ENCODE measurements around the gene IL22RA2.

The IL22RA2 gene

GRCh38 chr6:137122612-137123011, 50.8 kb downstream of the IL22RA2 start:
- Histone ChIP-seq H3K27me3 (ENCODE audit: control insufficient read depth, insufficient read depth, low read length) (no peaks in the 10 kb centered on the region), H3K27ac (ENCODE audit: low read depth, low read length) (no peak overlapping the region), H3K4me1 (ENCODE audit: control insufficient read depth, insufficient read depth, low read length) (no peaks in the 10 kb centered on the region), H3K36me3 (ENCODE audit: control insufficient read depth, insufficient read depth, low read length) (no peaks in the 10 kb centered on the region), H3K9ac (ENCODE audit: low read length) (no peak overlapping the region), H3K4me3 (ENCODE audit: low read depth, low read length) (no peak overlapping the region), H3K9me3 (ENCODE audit: control insufficient read depth, insufficient read depth, low read depth, low read length) (peaks cover 37% of the 10 kb centered on the region)

DNA sequence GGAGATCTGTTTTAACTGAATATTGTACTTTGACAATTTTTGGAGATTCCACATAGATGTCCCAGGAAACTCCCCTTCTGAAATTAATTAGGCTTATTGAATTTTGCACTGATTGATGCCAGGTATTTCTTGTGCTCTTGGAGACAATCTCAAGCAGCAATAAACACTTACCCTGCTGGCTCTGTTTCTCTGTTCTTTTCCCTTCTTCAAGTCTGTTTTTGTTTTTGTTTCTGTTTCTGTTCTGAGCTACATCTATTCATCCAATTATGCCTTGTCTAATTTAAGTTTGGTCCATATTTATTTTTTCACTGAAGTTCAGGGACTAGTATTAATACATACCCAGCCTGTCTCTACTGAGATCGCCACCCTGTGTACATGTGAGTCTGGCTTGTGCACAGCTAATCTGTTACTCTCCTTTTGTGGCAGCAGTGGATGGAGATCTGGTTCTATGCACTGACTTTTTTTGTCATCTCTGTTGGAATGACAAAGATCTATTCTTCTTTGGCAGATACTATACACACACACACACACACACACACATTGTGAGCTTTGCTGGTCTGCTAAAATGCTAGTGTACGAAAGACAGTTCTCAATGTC, 51.9 kb downstream of the IL22RA2 start:
- Histone ChIP-seq H3K4me3 (ENCODE audit: low read depth, low read length) (no peak overlapping the region), H3K27me3 (ENCODE audit: control insufficient read depth, insufficient read depth, low read length) (no peaks in the 10 kb centered on the region), H3K36me3 (ENCODE audit: control insufficient read depth, insufficient read depth, low read length) (no peaks in the 10 kb centered on the region), H3K4me1 (ENCODE audit: control insufficient read depth, insufficient read depth, low read length) (no peaks in the 10 kb centered on the region), H3K9ac (ENCODE audit: low read length) (no peak overlapping the region), H3K9me3 (ENCODE audit: control insufficient read depth, insufficient read depth, low read depth, low read length) (peaks cover 35% of the 10 kb centered on the region), H3K27ac (ENCODE audit: low read depth, low read length) (no peak overlapping the region)

DNA sequence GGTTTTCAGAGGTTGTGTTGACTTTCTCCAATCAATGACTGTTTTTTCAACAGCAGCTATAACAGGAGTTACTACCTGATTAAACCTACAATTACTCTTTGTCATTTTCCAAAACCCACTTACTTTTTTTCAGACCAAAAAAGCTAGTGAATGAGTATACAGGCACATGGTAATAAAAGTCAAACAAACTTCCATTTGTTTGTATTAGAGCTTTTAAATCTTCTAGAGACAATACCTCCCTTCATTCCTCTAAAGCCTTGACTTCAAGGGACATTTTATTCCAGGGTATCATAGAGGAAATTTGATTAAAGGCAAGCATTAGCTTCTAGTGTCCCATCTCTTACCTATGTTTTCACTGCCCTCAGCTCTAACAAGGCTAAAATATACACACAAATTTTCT, 52.7 kb downstream of the IL22RA2 start:
- H3K9me3 ChIP-seq (ENCODE audit: control insufficient read depth, insufficient read depth, low read depth, low read length), result peaks cover 35% of the 10 kb centered on the region

DNA sequence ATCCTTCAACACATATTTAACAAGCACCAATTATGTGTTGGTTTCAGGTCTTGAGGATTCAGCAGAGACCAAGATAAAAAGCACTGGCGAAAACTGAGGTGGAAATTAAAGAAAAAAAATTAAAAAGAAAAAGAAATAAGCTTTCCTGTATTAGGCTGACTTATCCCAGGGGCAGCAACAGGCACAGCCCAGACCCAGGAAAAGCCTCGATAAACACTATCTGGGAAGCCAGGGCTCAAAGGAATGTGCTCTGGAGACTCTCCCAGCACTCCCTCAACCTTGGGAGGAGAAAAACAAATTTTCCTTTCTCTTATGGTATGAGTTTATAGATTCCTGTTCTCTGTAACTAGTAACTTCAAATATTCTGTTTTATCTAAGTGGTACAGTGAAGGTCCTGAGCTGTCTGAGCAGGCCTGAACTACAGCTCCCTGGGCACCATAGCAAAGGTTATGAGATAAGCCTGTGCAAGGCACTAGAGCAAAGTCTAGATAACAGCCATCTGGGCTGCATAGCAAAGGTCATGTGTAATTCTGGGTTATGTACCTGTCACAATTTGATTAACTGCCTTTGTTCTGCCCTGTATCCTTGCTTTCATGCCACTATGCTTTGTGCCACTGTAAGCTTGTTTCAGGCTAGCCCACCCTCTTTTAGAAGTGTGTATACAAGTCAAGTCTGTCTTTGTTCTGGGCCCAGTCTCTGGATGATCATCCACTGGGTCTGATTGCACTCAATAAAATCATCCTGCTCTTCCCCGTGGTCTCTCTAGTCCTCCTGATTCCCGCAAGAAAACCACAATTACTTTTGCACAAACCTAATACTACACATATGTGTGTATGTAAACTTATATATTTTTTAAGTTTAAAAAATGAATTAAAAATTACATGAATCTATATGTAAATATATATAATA, 54.0 kb downstream of the IL22RA2 start:
- no peak overlapping the region for H3K4me3 ChIP-seq (ENCODE audit: low read depth, low read length)
- no peak overlapping the region for H3K9ac ChIP-seq (ENCODE audit: low read length)
- no peaks in the 10 kb centered on the region for H3K36me3 ChIP-seq (ENCODE audit: control insufficient read depth, insufficient read depth, low read length)
- H3K27ac ChIP-seq (ENCODE audit: low read depth, low read length), result no peak overlapping the region
- no peaks in the 10 kb centered on the region for H3K27me3 ChIP-seq (ENCODE audit: control insufficient read depth, insufficient read depth, low read length)
- peaks cover 34% of the 10 kb centered on the region for H3K9me3 ChIP-seq (ENCODE audit: control insufficient read depth, insufficient read depth, low read depth, low read length)
- H3K4me1 ChIP-seq (ENCODE audit: control insufficient read depth, insufficient read depth, low read length), result no peaks in the 10 kb centered on the region

More for the DNA sequence above, 52.7 kb downstream of the IL22RA2 start:
- H3K27me3 ChIP-seq (ENCODE audit: control insufficient read depth, insufficient read depth, low read length), result no peaks in the 10 kb centered on the region
- H3K36me3 ChIP-seq (ENCODE audit: control insufficient read depth, insufficient read depth, low read length), result no peaks in the 10 kb centered on the region
- no peaks in the 10 kb centered on the region for H3K4me1 ChIP-seq (ENCODE audit: control insufficient read depth, insufficient read depth, low read length)
- H3K9ac ChIP-seq (ENCODE audit: low read length), result no peak overlapping the region
- no peak overlapping the region for H3K4me3 ChIP-seq (ENCODE audit: low read depth, low read length)
- H3K27ac ChIP-seq (ENCODE audit: low read depth, low read length), result no peak overlapping the region

DNA sequence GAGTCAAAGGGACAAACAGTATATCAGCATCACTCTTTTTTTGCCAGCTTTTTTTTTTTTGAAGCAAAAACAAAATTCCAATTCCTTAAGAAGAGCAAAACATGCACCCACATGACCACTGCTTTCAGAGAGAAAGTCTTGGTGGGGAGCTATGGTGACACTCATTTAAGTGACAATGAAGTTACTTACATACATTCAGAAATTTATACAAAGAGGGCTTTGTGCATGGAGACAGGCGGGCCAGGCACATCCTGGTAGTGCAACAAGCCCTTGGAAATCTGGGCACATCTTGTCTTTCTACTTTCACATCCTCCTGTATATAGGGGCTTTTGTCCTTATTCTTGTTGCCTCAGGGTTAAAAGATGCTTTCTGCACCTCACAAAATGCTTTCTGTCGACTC, 55.9 kb downstream of the IL22RA2 start:
- no peaks in the 10 kb centered on the region for H3K36me3 ChIP-seq (ENCODE audit: control insufficient read depth, insufficient read depth, low read length)
- H3K27me3 ChIP-seq (ENCODE audit: control insufficient read depth, insufficient read depth, low read length), result no peaks in the 10 kb centered on the region
- no peak overlapping the region for H3K4me3 ChIP-seq (ENCODE audit: low read depth, low read length)
- no peaks in the 10 kb centered on the region for H3K4me1 ChIP-seq (ENCODE audit: control insufficient read depth, insufficient read depth, low read length)
- peaks cover 32% of the 10 kb centered on the region for H3K9me3 ChIP-seq (ENCODE audit: control insufficient read depth, insufficient read depth, low read depth, low read length)
- no peak overlapping the region for H3K27ac ChIP-seq (ENCODE audit: low read depth, low read length)
- H3K9ac ChIP-seq (ENCODE audit: low read length), result no peak overlapping the region

DNA sequence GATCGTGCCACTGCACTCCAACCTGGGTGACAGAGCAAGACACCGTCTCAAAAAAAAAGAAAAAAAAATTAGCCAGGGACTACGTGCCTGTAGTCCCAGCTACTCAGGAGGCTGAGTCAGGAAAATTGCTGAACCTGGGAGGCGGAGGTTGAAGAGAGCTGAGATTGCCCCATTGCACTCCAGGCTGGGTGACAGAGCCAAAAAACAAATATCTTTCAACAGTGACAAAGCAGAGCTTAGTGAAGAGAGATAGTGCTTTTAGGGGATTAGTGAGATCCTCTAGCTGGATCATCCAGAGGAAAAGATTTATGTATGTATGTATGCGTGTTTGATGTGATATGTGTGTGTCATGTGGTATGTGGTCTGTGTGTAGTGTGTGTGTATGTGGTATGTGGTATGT, 56.6 kb downstream of the IL22RA2 start:
- Histone ChIP-seq H3K27ac (ENCODE audit: low read depth, low read length) (no peak overlapping the region), H3K27me3 (ENCODE audit: control insufficient read depth, insufficient read depth, low read length) (no peaks in the 10 kb centered on the region), H3K4me3 (ENCODE audit: low read depth, low read length) (no peak overlapping the region), H3K4me1 (ENCODE audit: control insufficient read depth, insufficient read depth, low read length) (no peaks in the 10 kb centered on the region), H3K36me3 (ENCODE audit: control insufficient read depth, insufficient read depth, low read length) (no peaks in the 10 kb centered on the region), H3K9ac (ENCODE audit: low read length) (no peak overlapping the region), H3K9me3 (ENCODE audit: control insufficient read depth, insufficient read depth, low read depth, low read length) (peaks cover 32% of the 10 kb centered on the region)

GRCh38 chr6:137115658-137116057, 57.8 kb downstream of the IL22RA2 start:
- Histone ChIP-seq H3K27ac (ENCODE audit: low read depth, low read length) (no peak overlapping the region), H3K4me1 (ENCODE audit: control insufficient read depth, insufficient read depth, low read length) (no peaks in the 10 kb centered on the region), H3K27me3 (ENCODE audit: control insufficient read depth, insufficient read depth, low read length) (no peaks in the 10 kb centered on the region), H3K9ac (ENCODE audit: low read length) (no peak overlapping the region), H3K4me3 (ENCODE audit: low read depth, low read length) (no peak overlapping the region), H3K9me3 (ENCODE audit: control insufficient read depth, insufficient read depth, low read depth, low read length) (peaks cover 28% of the 10 kb centered on the region), H3K36me3 (ENCODE audit: control insufficient read depth, insufficient read depth, low read length) (no peaks in the 10 kb centered on the region)

GRCh38 chr6:137112067-137112355, 61.4 kb downstream of the IL22RA2 start:
- Histone ChIP-seq H3K9me3 (ENCODE audit: control insufficient read depth, insufficient read depth, low read depth, low read length) (peaks cover 25% of the 10 kb centered on the region), H3K4me1 (ENCODE audit: control insufficient read depth, insufficient read depth, low read length) (no peaks in the 10 kb centered on the region), H3K9ac (ENCODE audit: low read length) (no peak overlapping the region), H3K27me3 (ENCODE audit: control insufficient read depth, insufficient read depth, low read length) (no peaks in the 10 kb centered on the region), H3K27ac (ENCODE audit: low read depth, low read length) (no peak overlapping the region), H3K36me3 (ENCODE audit: control insufficient read depth, insufficient read depth, low read length) (no peaks in the 10 kb centered on the region), H3K4me3 (ENCODE audit: low read depth, low read length) (no peak overlapping the region)

- H3K36me3 ChIP-seq (ENCODE audit: control insufficient read depth, insufficient read depth, low read length), result no peaks in the 10 kb centered on the region
- peaks cover 25% of the 10 kb centered on the region for H3K9me3 ChIP-seq (ENCODE audit: control insufficient read depth, insufficient read depth, low read depth, low read length)
- no peak overlapping the region for H3K27ac ChIP-seq (ENCODE audit: low read depth, low read length)
These were observed 62.0 kb downstream of the IL22RA2 start for GRCh38 chr6:137111296-137112066.

DNA sequence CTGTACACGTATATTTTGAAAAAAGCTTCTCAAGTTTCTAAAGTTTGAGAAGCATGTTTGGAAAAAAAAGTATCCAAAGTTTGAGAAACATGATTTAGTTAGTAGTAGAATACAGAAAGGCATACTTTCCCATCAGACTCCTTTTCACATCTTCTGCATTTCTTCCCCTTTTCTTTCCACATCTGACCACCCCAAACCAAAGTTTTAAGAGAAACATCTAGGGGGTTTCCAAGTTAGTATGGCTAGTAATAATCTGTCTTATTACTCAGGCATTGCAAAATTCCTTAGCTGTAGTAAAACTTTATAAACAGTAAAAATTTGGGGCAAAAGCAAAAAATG, 65.7 kb downstream of the IL22RA2 start:
- Histone ChIP-seq H3K36me3 (ENCODE audit: control insufficient read depth, insufficient read depth, low read length) (no peaks in the 10 kb centered on the region), H3K9me3 (ENCODE audit: control insufficient read depth, insufficient read depth, low read depth, low read length) (peaks cover 31% of the 10 kb centered on the region), H3K27ac (ENCODE audit: low read depth, low read length) (no peak overlapping the region), H3K27me3 (ENCODE audit: control insufficient read depth, insufficient read depth, low read length) (no peaks in the 10 kb centered on the region), H3K4me1 (ENCODE audit: control insufficient read depth, insufficient read depth, low read length) (no peaks in the 10 kb centered on the region), H3K9ac (ENCODE audit: low read length) (no peak overlapping the region), H3K4me3 (ENCODE audit: low read depth, low read length) (no peak overlapping the region)

More at GRCh38 chr6:137111296-137112066, 62.0 kb downstream of the IL22RA2 start:
- H3K9ac ChIP-seq (ENCODE audit: low read length), result no peak overlapping the region
- H3K27me3 ChIP-seq (ENCODE audit: control insufficient read depth, insufficient read depth, low read length), result no peaks in the 10 kb centered on the region
- H3K4me1 ChIP-seq (ENCODE audit: control insufficient read depth, insufficient read depth, low read length), result no peaks in the 10 kb centered on the region
- H3K4me3 ChIP-seq (ENCODE audit: low read depth, low read length), result no peak overlapping the region

All from HUES6 (cell line).